ENCODE measurements around the gene NTPCR. TPM values are rescaled to one million over a fixed set of nuclear protein-coding genes. Genes with fewer than 3 reads are reported as not detected.

Gene NTPCR
- polyA plus RNA-seq, 1 donor (not counting 4 experiments of a cell fraction or from before 2014, with no cell fraction given), result 40.0 TPM

DNA sequence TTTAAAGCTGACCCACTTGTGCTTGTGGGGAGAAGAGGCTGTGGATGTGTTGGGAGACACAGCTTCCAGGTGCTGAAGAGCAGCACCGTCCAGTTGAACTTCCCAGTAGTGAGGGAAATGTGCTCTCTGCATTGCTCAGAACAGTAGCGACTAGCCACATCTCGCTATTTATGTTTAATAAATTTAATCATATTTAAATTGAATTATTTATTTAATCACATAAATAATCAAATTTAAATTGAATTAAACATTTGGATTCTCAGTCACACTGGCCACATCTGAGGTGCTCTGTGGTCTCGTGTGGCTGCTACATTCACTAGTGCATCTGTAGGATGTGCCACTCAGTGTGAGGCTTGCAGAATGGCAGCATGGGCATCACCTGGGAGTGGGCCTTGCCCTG, 20.1 kb downstream of the NTPCR start:
- no peaks in the 10 kb centered on the region for H4K20me1 ChIP-seq (ENCODE audit: control insufficient read depth, extremely low read depth, insufficient read depth, low read length)
- FAIRE-seq, result no peak

GRCh38 chr1:232973652-232974611, 23.5 kb downstream of the NTPCR start:
- H3K4me3 ChIP-seq (ENCODE audit: control insufficient read depth in 2 of 3, extremely low read depth in 1 of 3, insufficient read depth in 2 of 3, low read depth in 1 of 3, low read length in 3 of 3), result no peak overlapping the region
- dilution Hi-C loops (cut with MboI; ENCODE audit: extremely low pct_ligation_motif_present, low sequenced_read_pairs), result no loop called here
- H3K36me3 ChIP-seq (ENCODE audit: control insufficient read depth in 2 of 2, extremely low read depth in 1 of 2, insufficient read depth in 2 of 2, low read length in 2 of 2), result peaks cover 8 to 18% of the 10 kb centered on the region in 2 experiments
- no peaks in the 10 kb centered on the region for H4K20me1 ChIP-seq (ENCODE audit: control insufficient read depth, extremely low read depth, insufficient read depth, low read length)
- H3K4me2 ChIP-seq (ENCODE audit: control insufficient read depth, extremely low read depth, insufficient read depth, low read depth, low read length), result no peak overlapping the region
- FAIRE-seq, result no peak
- H3K9me1 ChIP-seq (ENCODE audit: control insufficient read depth, extremely low read depth, insufficient read depth, low read length), result no peaks in the 10 kb centered on the region
- no peaks in the 10 kb centered on the region for H3K4me1 ChIP-seq (ENCODE audit: control insufficient read depth, extremely low read depth, insufficient read depth, low read length)
- H3K9me3 ChIP-seq (ENCODE audit: control insufficient read depth, low read depth, low read length), result peaks cover 6% of the 10 kb centered on the region
- no peak overlapping the region for H3K27ac ChIP-seq (ENCODE audit: control insufficient read depth, insufficient read depth, low read length)
- TF ChIP-seq EZH2 (IDR thresholded peaks at IDR 0.05; ENCODE audit: low read length) (no peak), CTCF (optimal IDR thresholded peaks at IDR 0.05 in 1 of 3, IDR thresholded peaks at IDR 0.05 in 1 of 3, conservative IDR thresholded peaks at IDR 0.05 in 1 of 3; ENCODE audit: extremely low read depth in 1 of 3, insufficient read depth in 2 of 3, low read length in 3 of 3) (no peak)
- no peak overlapping the region for H2AFZ ChIP-seq (ENCODE audit: control insufficient read depth, low read length)
- H3K27me3 ChIP-seq (ENCODE audit: control insufficient read depth, extremely low read depth, insufficient read depth, low read length), result no peaks in the 10 kb centered on the region
- H3K79me2 ChIP-seq (ENCODE audit: control insufficient read depth, insufficient read depth, low read length), result no peaks in the 10 kb centered on the region
- no peak overlapping the region for H3K9ac ChIP-seq (ENCODE audit: control insufficient read depth, extremely low read depth, insufficient read depth, low read length)
- no peak for DNase-seq (ENCODE audit: low read depth, low spot score)

More for the DNA sequence above, 20.1 kb downstream of the NTPCR start:
- no peak overlapping the region for H3K9ac ChIP-seq (ENCODE audit: control insufficient read depth, extremely low read depth, insufficient read depth, low read length)
- H3K27me3 ChIP-seq (ENCODE audit: control insufficient read depth, extremely low read depth, insufficient read depth, low read length), result no peaks in the 10 kb centered on the region
- DNase-seq (ENCODE audit: low read depth, low spot score), result no peak
- TF ChIP-seq CTCF (optimal IDR thresholded peaks at IDR 0.05 in 1 of 3, IDR thresholded peaks at IDR 0.05 in 1 of 3, conservative IDR thresholded peaks at IDR 0.05 in 1 of 3; ENCODE audit: extremely low read depth in 1 of 3, insufficient read depth in 2 of 3, low read length in 3 of 3) (no peak), EZH2 (IDR thresholded peaks at IDR 0.05; ENCODE audit: low read length) (no peak)
- dilution Hi-C loops (cut with MboI; ENCODE audit: extremely low pct_ligation_motif_present, low sequenced_read_pairs), result no loop called here
- H3K4me3 ChIP-seq (ENCODE audit: control insufficient read depth in 2 of 3, extremely low read depth in 1 of 3, insufficient read depth in 2 of 3, low read depth in 1 of 3, low read length in 3 of 3), result no peak overlapping the region
- H3K4me2 ChIP-seq (ENCODE audit: control insufficient read depth, extremely low read depth, insufficient read depth, low read depth, low read length), result no peak overlapping the region
- H3K79me2 ChIP-seq (ENCODE audit: control insufficient read depth, insufficient read depth, low read length), result no peaks in the 10 kb centered on the region
- peaks cover 8 to 10% of the 10 kb centered on the region in 2 experiments for H3K36me3 ChIP-seq (ENCODE audit: control insufficient read depth in 2 of 2, extremely low read depth in 1 of 2, insufficient read depth in 2 of 2, low read length in 2 of 2)
- H3K4me1 ChIP-seq (ENCODE audit: control insufficient read depth, extremely low read depth, insufficient read depth, low read length), result peaks cover 5% of the 10 kb centered on the region
- no peaks in the 10 kb centered on the region for H3K9me1 ChIP-seq (ENCODE audit: control insufficient read depth, extremely low read depth, insufficient read depth, low read length)
- no peak overlapping the region for H3K27ac ChIP-seq (ENCODE audit: control insufficient read depth, insufficient read depth, low read length)
- no peak overlapping the region for H2AFZ ChIP-seq (ENCODE audit: control insufficient read depth, low read length)
- peaks cover 6% of the 10 kb centered on the region for H3K9me3 ChIP-seq (ENCODE audit: control insufficient read depth, low read depth, low read length)
